KOPT-K1 (cell line): ENCODE results near the gene SELP.
"Not testable (repeated sequence)": the region's sequence is repeated elsewhere in the genome, so short reads cannot be mapped to it uniquely, and the experiment has no call there.

ENCODE experiments used
- H3K27ac ChIP-seq: fragments of 200-600 bp; sonication (generic); 2 replicates; pipeline ENCODE4 v1.5.1; 2016; ENCODE audit warnings: antibody characterized with exemption, mild to moderate bottlenecking, low read depth, low read length; ENCODE audit not compliant: poor library complexity, severe bottlenecking
- H3K36me3 ChIP-seq: fragments of 200-600 bp; sonication (generic); 2 replicates; pipeline ENCODE4 v1.5.1; 2017; ENCODE audit warnings: antibody characterized with exemption, mild to moderate bottlenecking, low read length, moderate library complexity; ENCODE audit not compliant: insufficient read depth
- H3K9me3 ChIP-seq: fragments of 200-600 bp; sonication (generic); 2 replicates; pipeline ENCODE4 v1.5.1; 2017; ENCODE audit warnings: antibody characterized with exemption, low read length, mild to moderate bottlenecking; ENCODE audit not compliant: insufficient read depth, poor library complexity, severe bottlenecking

SELP gene

GRCh38 chr1:169630006-169630405 lies at the start of gene SELP:
TSS of gene SELP (minus strand) at chr1:169630124. CDS start at chr1:169630074, 50 bp downstream.
- H3K9me3 ChIP-seq: peaks cover 23% of the 10 kb centered on the region
- no peaks in the 10 kb centered on the region for H3K36me3 ChIP-seq
- peak within 1 kb of the TSS; percentile 59 for H3K27ac ChIP-seq

DNA sequence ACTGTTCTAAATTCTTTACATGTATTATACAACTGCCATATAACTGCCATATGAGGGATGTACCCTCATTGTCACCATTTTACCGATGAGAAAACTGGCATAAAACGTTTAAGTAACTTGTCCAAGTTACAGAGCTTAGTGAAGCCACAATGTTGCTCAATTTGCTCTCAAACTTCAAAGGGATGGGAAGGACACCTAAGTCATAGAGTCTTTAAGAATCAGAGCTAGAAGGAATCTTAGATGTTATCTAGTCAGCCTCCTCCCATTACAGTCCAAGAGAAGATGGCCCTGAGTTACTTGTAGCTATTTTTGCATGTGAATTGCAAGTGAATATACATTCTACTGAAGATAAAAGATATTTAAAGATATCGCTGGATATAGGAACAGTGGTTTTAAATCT lies 49.8 kb upstream of the SELP start:
- no peaks in the 10 kb centered on the region for H3K9me3 ChIP-seq
- no peaks in the 10 kb centered on the region for H3K36me3 ChIP-seq
- no peak overlapping the region for H3K27ac ChIP-seq

- no peaks in the 10 kb centered on the region for H3K36me3 ChIP-seq
- H3K9me3 ChIP-seq: peaks cover 11% of the 10 kb centered on the region
- peak overlapping the region; percentile 6 for H3K27ac ChIP-seq
Measured at GRCh38 chr1:169676001-169676400, 46.1 kb upstream of the SELP start.

DNA sequence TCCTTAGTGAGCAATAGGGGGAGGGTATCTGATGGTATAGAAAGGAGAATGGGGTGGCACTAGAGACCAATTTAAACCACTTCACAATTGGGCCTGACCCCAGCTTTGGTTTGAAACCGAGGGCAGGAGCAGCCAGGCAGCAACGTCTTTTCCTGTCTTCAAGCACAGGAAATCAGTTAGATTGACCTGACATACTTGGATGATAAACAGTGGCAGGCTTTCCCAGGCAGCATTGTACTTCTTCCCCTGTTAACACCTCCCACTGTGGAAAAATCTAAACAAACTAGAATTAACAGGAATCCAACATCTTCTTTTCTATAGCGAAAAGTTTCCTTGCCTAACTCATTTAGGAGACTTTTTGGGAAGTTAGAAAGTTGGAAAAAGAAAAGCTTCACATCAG lies 40.9 kb upstream of the SELP start:
- H3K27ac ChIP-seq: peak overlapping the region; percentile 33
- no peaks in the 10 kb centered on the region for H3K36me3 ChIP-seq
- peaks cover 19% of the 10 kb centered on the region for H3K9me3 ChIP-seq

DNA sequence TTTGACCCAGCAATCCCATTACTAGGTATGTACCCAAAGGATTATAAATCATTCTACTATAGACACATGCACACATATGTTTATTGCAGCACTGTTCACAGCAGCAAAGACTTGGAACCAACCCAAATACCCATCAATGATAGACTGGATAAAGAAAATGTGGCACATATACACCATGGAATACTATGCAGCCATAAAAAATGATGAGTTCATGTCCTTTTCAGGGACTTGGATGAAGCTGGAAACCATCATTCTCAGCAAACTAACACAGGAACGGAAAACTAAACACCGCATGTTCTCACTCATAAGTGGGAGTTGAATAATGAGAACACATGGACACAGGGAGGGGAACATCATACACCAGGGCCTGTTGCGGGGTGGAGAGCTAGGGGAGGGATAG lies 40.3 kb upstream of the SELP start:
- not testable (repeated sequence) for H3K27ac ChIP-seq, H3K36me3 ChIP-seq
- peaks cover 19% of the 10 kb centered on the region for H3K9me3 ChIP-seq

DNA sequence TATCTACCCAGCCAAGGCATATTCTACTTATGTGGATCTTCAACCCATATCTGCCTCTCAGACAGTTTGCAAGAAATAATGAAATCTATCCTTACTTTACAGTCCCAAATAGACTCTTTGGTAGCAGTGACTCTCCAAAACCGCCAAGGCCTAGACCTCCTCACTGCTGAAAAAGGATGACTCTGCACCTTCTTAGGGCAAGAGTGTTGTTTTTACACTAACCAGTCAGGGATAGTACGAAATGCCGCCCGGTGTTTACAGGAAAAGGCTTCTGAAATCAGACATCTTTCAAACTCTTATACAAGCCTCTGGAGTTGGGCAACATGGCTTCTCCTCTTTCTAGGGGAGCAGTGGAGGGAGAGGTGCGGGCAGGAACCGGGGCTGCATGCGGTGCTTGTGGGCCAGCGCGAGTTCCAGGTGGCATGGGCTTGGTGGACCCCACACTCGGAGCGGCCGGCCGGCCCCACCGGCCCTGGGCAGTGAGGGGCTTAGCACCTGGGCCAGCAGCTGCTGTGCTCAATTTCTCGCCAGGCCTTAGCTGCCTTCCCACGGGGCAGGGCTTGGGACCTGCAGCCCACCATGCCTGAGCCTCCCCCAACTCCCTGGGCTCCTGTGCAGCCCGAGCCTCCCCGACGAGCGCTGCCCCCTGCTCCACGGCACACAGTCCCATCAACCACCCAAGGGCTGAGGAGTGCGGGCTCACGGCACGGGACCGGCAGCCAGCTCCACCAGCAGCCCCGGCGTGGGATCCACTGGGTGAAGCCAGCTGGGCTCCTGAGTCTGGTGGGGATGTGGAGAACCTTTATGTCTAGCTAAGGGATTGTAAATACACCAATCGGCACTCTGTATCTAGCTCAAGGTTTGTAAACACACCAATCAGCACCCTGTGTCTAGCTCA lies 38.0 kb upstream of the SELP start:
- H3K27ac ChIP-seq: peak overlapping the region; percentile 52
- H3K36me3 ChIP-seq: not testable (repeated sequence)
- peaks cover 13% of the 10 kb centered on the region for H3K9me3 ChIP-seq

DNA sequence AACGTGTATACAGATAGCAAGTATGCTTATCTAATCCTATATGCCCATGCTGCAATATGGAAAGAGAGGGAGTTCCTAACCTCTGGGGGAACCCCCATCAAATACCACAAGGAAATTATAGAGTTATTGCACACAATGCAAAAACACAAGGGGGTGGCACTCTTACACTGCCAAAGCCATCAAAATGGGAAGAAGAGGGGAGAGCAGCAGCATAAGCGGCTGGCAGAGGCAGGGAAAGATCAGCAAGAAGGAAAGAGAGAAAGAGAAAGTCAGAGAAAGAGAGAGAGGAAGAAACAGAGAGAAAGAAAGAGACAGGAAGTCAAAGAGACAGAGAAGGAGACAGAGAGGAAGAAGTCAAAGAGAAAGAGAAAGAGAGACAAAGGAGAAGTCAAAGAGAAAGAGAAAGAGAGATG lies 37.3 kb upstream of the SELP start:
- peak overlapping the region; percentile 52 for H3K27ac ChIP-seq
- H3K9me3 ChIP-seq: peaks cover 11% of the 10 kb centered on the region
- not testable (repeated sequence) for H3K36me3 ChIP-seq

DNA sequence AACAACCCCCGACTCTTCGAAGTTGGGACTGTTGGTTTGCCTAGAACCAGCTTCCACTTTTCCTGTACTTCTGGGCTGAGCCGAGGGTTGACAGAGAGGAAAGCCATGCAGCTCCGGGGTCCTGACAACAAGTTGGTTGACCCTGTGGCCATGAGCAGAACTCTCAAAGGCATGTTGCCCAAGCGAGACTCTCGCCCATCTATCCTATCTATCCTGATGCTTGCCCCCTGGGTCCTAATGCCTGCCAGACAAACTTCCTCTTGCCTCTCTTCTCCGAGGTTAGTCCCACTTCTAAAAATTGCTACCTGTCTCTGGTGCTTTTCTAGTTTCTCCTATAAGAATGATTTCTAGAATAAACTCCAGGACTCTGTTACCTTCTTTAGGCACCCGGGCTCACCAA lies 32.8 kb upstream of the SELP start:
- H3K27ac ChIP-seq, H3K36me3 ChIP-seq: not testable (repeated sequence)
- peaks cover 16% of the 10 kb centered on the region for H3K9me3 ChIP-seq

DNA sequence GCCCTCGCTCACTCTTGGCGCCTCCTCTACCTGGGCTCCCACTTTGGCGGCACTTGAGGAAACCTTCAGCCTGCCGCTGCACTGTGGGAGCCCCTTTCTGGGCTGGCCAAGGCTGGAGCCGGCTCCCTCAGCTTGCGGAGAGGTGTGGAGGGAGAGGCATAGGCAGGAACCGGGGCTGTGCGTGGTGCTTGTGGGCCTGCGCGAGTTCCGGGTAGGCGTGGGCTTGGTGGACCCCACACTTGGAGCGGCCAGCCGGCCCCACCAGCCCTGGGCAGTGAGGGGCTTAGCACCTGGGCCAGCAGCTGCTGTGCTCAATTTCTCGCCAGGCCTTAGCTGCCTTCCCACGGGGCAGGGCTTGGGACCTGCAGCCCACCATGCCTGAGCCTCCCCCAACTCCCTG lies 31.1 kb upstream of the SELP start:
- H3K9me3 ChIP-seq: peaks cover 16% of the 10 kb centered on the region
- H3K36me3 ChIP-seq, H3K27ac ChIP-seq: not testable (repeated sequence)

DNA sequence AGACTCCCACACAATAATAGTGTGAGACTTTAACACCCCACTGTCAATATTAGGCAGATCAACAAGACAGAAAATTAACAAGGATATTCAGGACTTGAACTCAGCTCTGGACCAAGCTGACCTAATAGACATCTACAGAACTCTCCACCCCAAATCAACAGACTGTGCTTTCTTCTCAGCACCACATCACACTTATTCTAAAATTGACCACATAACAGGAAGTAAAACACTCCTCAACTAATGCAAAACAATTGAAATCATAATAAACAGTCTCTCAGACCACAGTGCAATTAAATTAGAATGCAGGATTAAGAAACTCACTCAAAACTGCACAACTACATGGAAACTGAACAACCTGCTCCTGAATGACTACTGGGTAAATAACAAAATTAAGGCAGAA lies 28.9 kb upstream of the SELP start:
- peaks cover 16% of the 10 kb centered on the region for H3K9me3 ChIP-seq
- H3K27ac ChIP-seq, H3K36me3 ChIP-seq: not testable (repeated sequence)

DNA sequence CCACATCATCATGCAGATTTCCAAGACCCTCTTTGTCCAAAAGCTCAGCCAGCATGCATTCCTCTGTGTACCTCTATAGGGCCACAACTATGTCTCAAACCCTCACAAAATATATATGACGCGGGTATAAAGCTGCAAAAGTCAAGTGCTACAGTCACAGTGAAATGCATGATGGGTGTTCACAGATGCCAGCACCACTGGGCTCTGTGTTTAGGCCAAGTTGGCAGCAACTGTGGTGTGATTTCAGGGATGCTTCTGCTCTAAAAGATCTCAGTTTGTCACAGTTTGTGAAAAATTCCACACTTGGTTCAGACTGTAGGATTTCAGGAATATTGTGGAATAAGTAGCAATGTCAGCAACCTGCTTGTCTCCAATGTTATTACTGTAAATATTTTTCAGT lies 23.9 kb upstream of the SELP start:
- H3K36me3 ChIP-seq: no peaks in the 10 kb centered on the region
- no peaks in the 10 kb centered on the region for H3K9me3 ChIP-seq
- H3K27ac ChIP-seq: no peak overlapping the region

DNA sequence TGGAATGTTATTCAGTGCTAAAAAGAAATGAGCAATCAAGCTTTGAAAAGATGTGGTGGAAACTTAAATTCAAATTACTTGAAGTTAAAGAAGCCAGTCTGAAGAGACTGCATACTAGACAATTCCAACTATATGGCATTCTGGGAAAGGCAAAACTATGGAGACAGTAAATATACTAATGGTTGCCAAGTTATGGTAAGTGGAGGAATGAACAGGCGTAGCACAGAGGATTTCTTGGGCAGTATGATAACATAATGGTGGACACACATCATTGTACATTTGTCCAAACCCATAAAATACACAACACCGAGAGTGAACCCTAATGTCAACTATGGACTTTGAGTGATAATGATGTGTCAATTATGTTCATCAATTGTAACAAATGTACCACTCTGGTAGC lies 21.1 kb upstream of the SELP start:
- peaks cover 5% of the 10 kb centered on the region for H3K9me3 ChIP-seq
- H3K36me3 ChIP-seq: no peaks in the 10 kb centered on the region
- H3K27ac ChIP-seq: no peak overlapping the region

DNA sequence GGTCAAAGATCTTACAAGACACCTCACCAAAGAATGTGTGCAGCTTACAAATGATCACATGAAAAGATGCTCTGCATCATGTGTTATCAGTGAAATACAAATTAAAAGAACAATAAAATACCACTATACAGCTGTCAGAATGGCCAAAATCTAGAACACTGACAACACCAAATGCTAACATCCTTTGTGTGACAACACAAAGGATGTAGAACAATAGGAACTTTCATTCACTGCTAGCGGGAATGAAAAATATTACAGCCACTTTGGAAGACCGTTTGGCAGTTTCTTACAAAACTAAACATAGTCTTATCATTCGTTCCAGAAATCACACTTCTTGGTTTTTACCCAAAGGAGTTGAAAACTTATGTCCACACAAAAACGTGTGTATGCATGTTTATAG lies 20.6 kb upstream of the SELP start:
- Histone ChIP-seq H3K9me3 (peaks cover 5% of the 10 kb centered on the region), H3K27ac (no peak overlapping the region), H3K36me3 (no peaks in the 10 kb centered on the region)

GRCh38 chr1:169648709-169649108 lies 18.8 kb upstream of the SELP start:
- peaks cover 5% of the 10 kb centered on the region for H3K9me3 ChIP-seq
- no peaks in the 10 kb centered on the region for H3K36me3 ChIP-seq
- peak overlapping the region; percentile 64 for H3K27ac ChIP-seq

DNA sequence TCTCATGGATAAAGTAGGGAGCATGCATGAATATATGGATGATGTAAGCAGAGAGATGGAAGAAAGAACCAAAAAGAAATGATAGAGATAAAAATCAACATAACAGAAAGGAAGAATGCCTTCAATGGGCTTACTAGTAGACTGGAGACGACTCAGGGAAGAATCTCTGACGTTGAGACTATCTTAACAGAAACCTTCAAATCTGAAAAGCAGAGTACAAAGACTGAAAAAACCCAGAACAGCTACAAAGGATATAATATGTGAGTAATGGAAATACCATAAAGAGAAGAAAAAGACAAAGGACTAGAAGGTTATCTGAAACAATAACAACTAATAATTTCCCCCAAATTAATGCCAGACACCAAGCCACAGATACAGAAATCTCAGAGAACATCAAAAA lies 18.3 kb upstream of the SELP start:
- Histone ChIP-seq H3K9me3 (peaks cover 5% of the 10 kb centered on the region), H3K36me3 (no peaks in the 10 kb centered on the region), H3K27ac (peak overlapping the region; percentile 64)

GRCh38 chr1:169647512-169647911 lies 17.6 kb upstream of the SELP start:
- H3K9me3 ChIP-seq: peaks cover 5% of the 10 kb centered on the region
- H3K36me3 ChIP-seq: no peaks in the 10 kb centered on the region
- H3K27ac ChIP-seq: no peak overlapping the region
